Measurements from ENCODE around the gene HP. TPM values are rescaled to one million over a fixed set of nuclear protein-coding genes. Genes with fewer than 3 reads are reported as not detected.

Gene HP
- total RNA-seq, 1 experiment from 2014 or later: not detected

Other genes with a start within 250 kb of the HP start
- 40.9 and 46.3 TPM in 2 replicates for gene AP1G1, start 245.7 kb upstream of the HP start, total RNA-seq (2014; rRNA removed; shearing (Covaris generic))
- 13.9 and 15.3 TPM in 2 replicates for gene ATXN1L, start 208.5 kb upstream of the HP start, total RNA-seq (2014; rRNA removed; shearing (Covaris generic))
- 6.0 and 7.5 TPM in 2 replicates for gene ZNF821, start 170.3 kb upstream of the HP start, total RNA-seq (2014; rRNA removed; shearing (Covaris generic))
- gene IST1, start 159.0 kb upstream of the HP start, total RNA-seq (2014; rRNA removed; shearing (Covaris generic)): 179 and 184 TPM in 2 replicates
- gene PKD1L3, start 54.1 kb upstream of the HP start, total RNA-seq (2014; rRNA removed; shearing (Covaris generic)): not detected in 2 replicates
- gene DHODH, start 45.8 kb upstream of the HP start, total RNA-seq (2014; rRNA removed; shearing (Covaris generic)): 6.0 and 8.2 TPM in 2 replicates
- gene HPR, start 8.7 kb downstream of the HP start, total RNA-seq (2014; rRNA removed; shearing (Covaris generic)): not detected in 2 replicates
- gene TXNL4B, start 39.1 kb downstream of the HP start, total RNA-seq (2014; rRNA removed; shearing (Covaris generic)): 12.7 and 13.1 TPM in 2 replicates
- gene DHX38, start 39.3 kb downstream of the HP start, total RNA-seq (2014; rRNA removed; shearing (Covaris generic)): 24.7 and 27.4 TPM in 2 replicates
- gene PMFBP1, start 117.7 kb downstream of the HP start, total RNA-seq (2014; rRNA removed; shearing (Covaris generic)): 0.23 and 0.34 TPM in 2 replicates